Activated CD8-positive, alpha-beta memory T cell treated with anti-CD3 and anti-CD28 coated beads, Interleukin-2, amount 50 U/mL, for 1 hour (primary cell): ENCODE results near the gene EMP1.
A peak's percentile ranks its signal among the peaks of the same experiment; 100 is the strongest.

Experiments used
- DNase-seq: peaks from one replicate; pipeline ENCODE4 v3.0.0-alpha.2; 2020; ENCODE audit errors: extremely low read depth

The EMP1 gene

GRCh38 chr12:13222076-13222475 lies 25.6 kb downstream of the EMP1 start:
- no peak for DNase-seq

GRCh38 chr12:13223179-13223804 lies 26.8 kb downstream of the EMP1 start:
- DNase-seq: no peak

GRCh38 chr12:13223941-13224340 lies 27.4 kb downstream of the EMP1 start:
- DNase-seq: no peak

GRCh38 chr12:13227191-13227590 lies 30.7 kb downstream of the EMP1 start:
- no peak for DNase-seq

GRCh38 chr12:13228579-13228978 lies 32.1 kb downstream of the EMP1 start:
- DNase-seq: no peak

GRCh38 chr12:13229504-13229903 lies 33.0 kb downstream of the EMP1 start:
- no peak for DNase-seq

GRCh38 chr12:13230500-13230899 lies 34.0 kb downstream of the EMP1 start:
- no peak for DNase-seq

GRCh38 chr12:13233830-13234641 lies 37.5 kb downstream of the EMP1 start:
- DNase-seq: no peak

GRCh38 chr12:13238204-13238603 lies 41.7 kb downstream of the EMP1 start:
- DNase-seq: no peak

GRCh38 chr12:13241833-13242488 lies 45.4 kb downstream of the EMP1 start:
- no peak for DNase-seq

GRCh38 chr12:13242936-13243335 lies 46.4 kb downstream of the EMP1 start:
- DNase-seq: no peak

GRCh38 chr12:13243516-13244070 lies 47.1 kb downstream of the EMP1 start:
- DNase-seq: no peak

- DNase-seq: no peak
Measured at GRCh38 chr12:13247596-13247995, 51.1 kb downstream of the EMP1 start.

GRCh38 chr12:13248964-13249363 lies 52.4 kb downstream of the EMP1 start:
- no peak for DNase-seq

- DNase-seq: no peak
Measured at GRCh38 chr12:13250416-13250815, 53.9 kb downstream of the EMP1 start.

GRCh38 chr12:13251521-13251920 lies 55.0 kb downstream of the EMP1 start:
- no peak for DNase-seq

GRCh38 chr12:13252024-13252423 lies 55.5 kb downstream of the EMP1 start:
- DNase-seq: no peak

- no peak for DNase-seq
Measured at GRCh38 chr12:13252616-13253015, 56.1 kb downstream of the EMP1 start.

GRCh38 chr12:13253966-13254760 lies 57.6 kb downstream of the EMP1 start:
- no peak for DNase-seq

- DNase-seq: peak; percentile 19
Measured at GRCh38 chr12:13255792-13256691, 59.5 kb downstream of the EMP1 start.

GRCh38 chr12:13256692-13257045 lies 60.1 kb downstream of the EMP1 start:
- no peak for DNase-seq
